Right forelimb (tissue), 1 donor: ENCODE data around the gene ERGIC1.
"Not testable (repeated sequence)": the region's sequence is repeated elsewhere in the genome, so short reads cannot be mapped to it uniquely, and the experiment has no call there.

Experiments used
- DNase-seq: peaks from one replicate; pipeline ENCODE4 v3.0.0-alpha.2; 2018

Gene ERGIC1

GRCh38 chr5:172801179-172801671 is 32.8 kb upstream of the ERGIC1 start:
- DNase-seq: no peak

- no peak for DNase-seq
Measured at GRCh38 chr5:172802112-172802511, 31.9 kb upstream of the ERGIC1 start.

GRCh38 chr5:172802567-172803176 is 31.4 kb upstream of the ERGIC1 start:
- no peak for DNase-seq

- no peak for DNase-seq
Measured at GRCh38 chr5:172805018-172805683, 28.9 kb upstream of the ERGIC1 start.

GRCh38 chr5:172805736-172806255 is 28.3 kb upstream of the ERGIC1 start:
- no peak for DNase-seq

GRCh38 chr5:172806897-172807672 is 27.0 kb upstream of the ERGIC1 start:
- DNase-seq: peak; percentile 79

GRCh38 chr5:172807766-172808311 is 26.2 kb upstream of the ERGIC1 start:
- no peak for DNase-seq

GRCh38 chr5:172809774-172810173 is 24.3 kb upstream of the ERGIC1 start:
- DNase-seq: no peak

GRCh38 chr5:172810996-172811395 is 23.1 kb upstream of the ERGIC1 start:
- DNase-seq: not testable (repeated sequence)

GRCh38 chr5:172815631-172816030 is 18.4 kb upstream of the ERGIC1 start:
- DNase-seq: no peak

GRCh38 chr5:172816925-172817562 is 17.0 kb upstream of the ERGIC1 start:
- no peak for DNase-seq

GRCh38 chr5:172817664-172818063 is 16.4 kb upstream of the ERGIC1 start:
- DNase-seq: no peak

GRCh38 chr5:172818081-172818480 is 16.0 kb upstream of the ERGIC1 start:
- DNase-seq: no peak

GRCh38 chr5:172819569-172819968 is 14.5 kb upstream of the ERGIC1 start:
- DNase-seq: no peak

- DNase-seq: no peak
Measured at GRCh38 chr5:172820046-172820767, 13.8 kb upstream of the ERGIC1 start.

GRCh38 chr5:172821340-172821985 is 12.6 kb upstream of the ERGIC1 start:
- no peak for DNase-seq

- DNase-seq: no peak
Measured at GRCh38 chr5:172823840-172824362, 10.2 kb upstream of the ERGIC1 start.

GRCh38 chr5:172825610-172826204 is 8.3 kb upstream of the ERGIC1 start:
- no peak for DNase-seq

GRCh38 chr5:172827841-172828240 is 6.2 kb upstream of the ERGIC1 start:
- DNase-seq: no peak

GRCh38 chr5:172828911-172829431 is 5.1 kb upstream of the ERGIC1 start:
- no peak for DNase-seq
